Lower lobe of right lung (tissue), 2 donors: ENCODE results near the gene OLIG1. TPM values are rescaled to one million over a fixed set of nuclear protein-coding genes. Genes with fewer than 3 reads are reported as not detected.

Experiments
- ATAC-seq, 2 donors: fragments of 200-7000 bp; cut with Tn5 transposase; one replicate each; pipeline ENCODE4 v1.9.1; 2020 to 2022; ENCODE audit warnings: mild to moderate bottlenecking in 2 of 2, moderate library complexity in 2 of 2
- DNase-seq: peaks from one replicate; pipeline ENCODE4 v3.0.0-alpha.2; 2020
- H3K27ac ChIP-seq: fragments of 200-600 bp; one replicate; pipeline ENCODE4 v1.8.0; 2022
- H3K27me3 ChIP-seq: fragments of 200-600 bp; one replicate; pipeline ENCODE4 v1.8.0; 2022; ENCODE audit warnings: low read depth
- H3K36me3 ChIP-seq: fragments of 200-600 bp; one replicate; pipeline ENCODE4 v1.8.0; 2022; ENCODE audit warnings: mild to moderate bottlenecking
- H3K4me1 ChIP-seq: fragments of 200-600 bp; one replicate; pipeline ENCODE4 v1.8.0; 2022
- H3K4me3 ChIP-seq: fragments of 200-600 bp; one replicate; pipeline ENCODE4 v1.8.0; 2022; ENCODE audit warnings: mild to moderate bottlenecking
- H3K9me3 ChIP-seq: fragments of 200-600 bp; one replicate; pipeline ENCODE4 v1.8.0; 2022
- intact Hi-C: fragments of 100-400 bp; cut with DNase I; formaldehyde crosslinking; loops from one replicate; pipeline ENCODE4 v1.11.0; 2022
- total RNA-seq: library from RNA; stranded (reverse); fragmentation: NEBNext Ultra II Directional; extraction: Animal tissue kit (Norgen Biotek cat#: 25700); gene quantifications from one replicate; pipeline ENCODE4 v1.2.1, GENCODE V29; 2021
- TF ChIP-seq, protein P1 (sequence below): fragments of 200-600 bp; IDR thresholded peaks from one replicate; pipeline ENCODE4 v1.8.0; 2022; ENCODE audit warnings: antibody characterized with exemption, mild to moderate bottlenecking
- donor health status: DM: no; HTN: yes; CAD: no; lungs with severe emphysema.

The OLIG1 gene
- total RNA-seq, 1 donor from 2014 or later, result 0.59 TPM

- H3K27me3 ChIP-seq, result peaks cover 62% of the 10 kb centered on the region
- TF ChIP-seq, protein P1, sequence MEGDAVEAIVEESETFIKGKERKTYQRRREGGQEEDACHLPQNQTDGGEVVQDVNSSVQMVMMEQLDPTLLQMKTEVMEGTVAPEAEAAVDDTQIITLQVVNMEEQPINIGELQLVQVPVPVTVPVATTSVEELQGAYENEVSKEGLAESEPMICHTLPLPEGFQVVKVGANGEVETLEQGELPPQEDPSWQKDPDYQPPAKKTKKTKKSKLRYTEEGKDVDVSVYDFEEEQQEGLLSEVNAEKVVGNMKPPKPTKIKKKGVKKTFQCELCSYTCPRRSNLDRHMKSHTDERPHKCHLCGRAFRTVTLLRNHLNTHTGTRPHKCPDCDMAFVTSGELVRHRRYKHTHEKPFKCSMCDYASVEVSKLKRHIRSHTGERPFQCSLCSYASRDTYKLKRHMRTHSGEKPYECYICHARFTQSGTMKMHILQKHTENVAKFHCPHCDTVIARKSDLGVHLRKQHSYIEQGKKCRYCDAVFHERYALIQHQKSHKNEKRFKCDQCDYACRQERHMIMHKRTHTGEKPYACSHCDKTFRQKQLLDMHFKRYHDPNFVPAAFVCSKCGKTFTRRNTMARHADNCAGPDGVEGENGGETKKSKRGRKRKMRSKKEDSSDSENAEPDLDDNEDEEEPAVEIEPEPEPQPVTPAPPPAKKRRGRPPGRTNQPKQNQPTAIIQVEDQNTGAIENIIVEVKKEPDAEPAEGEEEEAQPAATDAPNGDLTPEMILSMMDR, result no peak
- ATAC-seq, result no peak
Measured at GRCh38 chr21:33113131-33113530, 43.2 kb downstream of the OLIG1 start.

DNA sequence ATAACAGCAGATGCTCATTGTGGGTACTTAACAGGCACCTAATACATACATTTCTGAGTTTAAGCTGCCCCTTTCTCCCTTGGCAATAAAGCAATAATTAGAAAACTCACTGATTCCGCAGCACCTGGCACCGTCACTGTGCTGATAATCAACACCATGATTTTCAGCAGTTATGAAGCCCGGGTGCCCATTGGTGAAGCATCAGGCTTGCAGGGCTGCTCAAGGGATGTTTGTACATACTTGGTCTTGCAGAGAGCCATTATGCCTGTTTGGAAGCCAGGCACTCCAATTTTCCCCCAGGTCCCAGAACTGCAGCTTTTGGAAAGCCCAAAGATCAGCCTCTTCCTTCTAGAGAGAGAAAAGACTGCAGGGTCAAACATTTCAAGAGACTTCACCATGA is 44.3 kb downstream of the OLIG1 start:
- Histone ChIP-seq H3K27me3 (peaks cover 60% of the 10 kb centered on the region), H3K36me3 (no peaks in the 10 kb centered on the region), H3K9me3 (no peaks in the 10 kb centered on the region), H3K27ac (no peak overlapping the region), H3K4me3 (no peak overlapping the region), H3K4me1 (no peaks in the 10 kb centered on the region)
- TF ChIP-seq, protein P1, result no peak
- ATAC-seq, result no peak
- DNase-seq, result no peak
- intact Hi-C loops, result no loop called here

More at GRCh38 chr21:33113131-33113530, 43.2 kb downstream of the OLIG1 start:
- intact Hi-C loops, result no loop called here
- Histone ChIP-seq H3K4me3 (no peak overlapping the region), H3K36me3 (no peaks in the 10 kb centered on the region), H3K4me1 (no peaks in the 10 kb centered on the region), H3K9me3 (no peaks in the 10 kb centered on the region), H3K27ac (no peak overlapping the region)
- DNase-seq, result no peak

GRCh38 chr21:33115631-33116510 is 45.9 kb downstream of the OLIG1 start:
- H3K36me3 ChIP-seq, result no peaks in the 10 kb centered on the region
- no peak for DNase-seq
- no peak overlapping the region for H3K27ac ChIP-seq
- intact Hi-C loops, result no loop called here
- no peak for ATAC-seq
- no peak overlapping the region for H3K4me3 ChIP-seq
- H3K9me3 ChIP-seq, result no peaks in the 10 kb centered on the region
- H3K27me3 ChIP-seq, result peaks cover 44% of the 10 kb centered on the region
- TF ChIP-seq, protein P1, result no peak
- H3K4me1 ChIP-seq, result no peaks in the 10 kb centered on the region

GRCh38 chr21:33116676-33117075 is 46.7 kb downstream of the OLIG1 start:
- intact Hi-C loops, result no loop called here
- no peaks in the 10 kb centered on the region for H3K4me1 ChIP-seq
- no peaks in the 10 kb centered on the region for H3K9me3 ChIP-seq
- no peak overlapping the region for H3K4me3 ChIP-seq
- H3K36me3 ChIP-seq, result no peaks in the 10 kb centered on the region
- H3K27ac ChIP-seq, result no peak overlapping the region
- H3K27me3 ChIP-seq, result peaks cover 39% of the 10 kb centered on the region
- DNase-seq (no peak), ATAC-seq (no peak)
- TF ChIP-seq, protein P1, result no peak

GRCh38 chr21:33117101-33117888 is 47.4 kb downstream of the OLIG1 start:
- Histone ChIP-seq H3K27ac (no peak overlapping the region), H3K9me3 (no peaks in the 10 kb centered on the region), H3K4me3 (no peak overlapping the region), H3K36me3 (no peaks in the 10 kb centered on the region), H3K27me3 (peaks cover 39% of the 10 kb centered on the region), H3K4me1 (no peaks in the 10 kb centered on the region)
- TF ChIP-seq, protein P1, result no peak
- intact Hi-C loops, result no loop called here
- no peak for DNase-seq
- ATAC-seq, result no peak

Other genes starting within 250 kb of the OLIG1 start
- not detected for gene OLIG2, start 44.2 kb upstream of the OLIG1 start, total RNA-seq
- gene IFNAR2, start 159.8 kb downstream of the OLIG1 start, total RNA-seq, result 34.5 TPM
- gene IL10RB, start 196.2 kb downstream of the OLIG1 start, total RNA-seq, result 49.1 TPM